WTC11 (cell line): ENCODE results near the gene EHD3.

Experiments used
- CREM ChIP-seq: sonication (generic); formaldehyde crosslinking; IDR thresholded peaks from 2 replicates; pipeline ENCODE4 v1.8.1; 2022; ENCODE audit warnings: mild to moderate bottlenecking, missing genetic modification reagents, moderate library complexity
- EMX1 ChIP-seq: fragments of 250-450 bp; sonication (Bioruptor Pico); IDR thresholded peaks from 2 replicates; pipeline ENCODE4 v1.8.0; 2021; ENCODE audit warnings: mild to moderate bottlenecking
- RELA ChIP-seq: sonication (generic); formaldehyde crosslinking; IDR thresholded peaks from 2 replicates; pipeline ENCODE4 v1.8.1; 2022; ENCODE audit warnings: missing genetic modification reagents, mild to moderate bottlenecking, borderline replicate concordance
- TEAD4 ChIP-seq: sonication (generic); formaldehyde crosslinking; IDR thresholded peaks from 2 replicates; pipeline ENCODE4 v1.8.0; 2022; ENCODE audit warnings: mild to moderate bottlenecking, missing genetic modification reagents
- TF ChIP-seq, protein P1 (sequence below): fragments of 200-600 bp; IDR thresholded peaks from 2 replicates; pipeline ENCODE4 v1.8.0; 2022; ENCODE audit warnings: antibody characterized with exemption
- TF ChIP-seq, protein P2 (sequence below): sonication (generic); formaldehyde crosslinking; IDR thresholded peaks from 2 replicates; pipeline ENCODE4 v1.8.0; 2022; ENCODE audit warnings: mild to moderate bottlenecking, missing genetic modification reagents

DNA sequence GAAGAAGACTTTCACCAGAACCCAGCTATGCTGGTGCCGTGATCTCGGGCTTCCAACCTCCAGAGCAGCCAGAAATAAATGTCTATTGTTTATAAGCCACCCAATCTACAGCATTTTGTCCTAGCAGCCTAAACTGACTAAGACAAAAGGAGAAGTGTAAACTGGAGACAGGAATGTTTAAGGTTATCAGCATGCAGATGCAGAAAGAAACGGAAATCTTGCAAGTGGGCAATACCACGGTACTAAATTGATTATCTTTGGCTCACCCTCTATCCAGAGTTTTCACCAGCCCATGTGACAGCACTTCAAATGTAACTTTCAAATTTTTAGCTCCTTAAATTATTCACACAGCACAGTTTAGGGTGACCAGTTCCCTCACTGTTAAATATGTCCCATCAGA lies 10.9 kb upstream of the EHD3 start:
- TF ChIP-seq RELA (CRISPR knock-in tag) (no peak), CREM (CRISPR knock-in tag) (no peak), TEAD4 (CRISPR knock-in tag) (no peak), EMX1 (CRISPR knock-in tag) (no peak)
- TF ChIP-seq, protein P1, sequence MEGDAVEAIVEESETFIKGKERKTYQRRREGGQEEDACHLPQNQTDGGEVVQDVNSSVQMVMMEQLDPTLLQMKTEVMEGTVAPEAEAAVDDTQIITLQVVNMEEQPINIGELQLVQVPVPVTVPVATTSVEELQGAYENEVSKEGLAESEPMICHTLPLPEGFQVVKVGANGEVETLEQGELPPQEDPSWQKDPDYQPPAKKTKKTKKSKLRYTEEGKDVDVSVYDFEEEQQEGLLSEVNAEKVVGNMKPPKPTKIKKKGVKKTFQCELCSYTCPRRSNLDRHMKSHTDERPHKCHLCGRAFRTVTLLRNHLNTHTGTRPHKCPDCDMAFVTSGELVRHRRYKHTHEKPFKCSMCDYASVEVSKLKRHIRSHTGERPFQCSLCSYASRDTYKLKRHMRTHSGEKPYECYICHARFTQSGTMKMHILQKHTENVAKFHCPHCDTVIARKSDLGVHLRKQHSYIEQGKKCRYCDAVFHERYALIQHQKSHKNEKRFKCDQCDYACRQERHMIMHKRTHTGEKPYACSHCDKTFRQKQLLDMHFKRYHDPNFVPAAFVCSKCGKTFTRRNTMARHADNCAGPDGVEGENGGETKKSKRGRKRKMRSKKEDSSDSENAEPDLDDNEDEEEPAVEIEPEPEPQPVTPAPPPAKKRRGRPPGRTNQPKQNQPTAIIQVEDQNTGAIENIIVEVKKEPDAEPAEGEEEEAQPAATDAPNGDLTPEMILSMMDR = no peak
- TF ChIP-seq, protein P2, sequence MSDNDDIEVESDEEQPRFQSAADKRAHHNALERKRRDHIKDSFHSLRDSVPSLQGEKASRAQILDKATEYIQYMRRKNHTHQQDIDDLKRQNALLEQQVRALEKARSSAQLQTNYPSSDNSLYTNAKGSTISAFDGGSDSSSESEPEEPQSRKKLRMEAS = no peak
